Vagina (tissue), 2 donors: Measurements from ENCODE around the gene MTARC2.
"Not testable (repeated sequence)": the region's sequence is repeated elsewhere in the genome, so short reads cannot be mapped to it uniquely, and the experiment has no call there.

Source experiments
- POLR2A ChIP-seq, 2 donors: fragments of 450-650 bp; IDR thresholded peaks; one replicate each; pipeline ENCODE4 v1.6.1; 2017; ENCODE audit warnings: antibody characterized with exemption in 2 of 2, mild to moderate bottlenecking in 2 of 2, moderate library complexity in 2 of 2
- TF ChIP-seq, protein P1 (sequence below), 3 experiments: fragments of 450-650 bp in 2 of 3; fragments of 200-600 bp in 1 of 3; sonication (generic) in 1 of 3; IDR thresholded peaks; one replicate each; pipeline ENCODE4 v1.5.1; 2017 to 2019; ENCODE audit warnings: antibody characterized with exemption in 3 of 3, mild to moderate bottlenecking in 2 of 3, moderate library complexity in 2 of 3

DNA sequence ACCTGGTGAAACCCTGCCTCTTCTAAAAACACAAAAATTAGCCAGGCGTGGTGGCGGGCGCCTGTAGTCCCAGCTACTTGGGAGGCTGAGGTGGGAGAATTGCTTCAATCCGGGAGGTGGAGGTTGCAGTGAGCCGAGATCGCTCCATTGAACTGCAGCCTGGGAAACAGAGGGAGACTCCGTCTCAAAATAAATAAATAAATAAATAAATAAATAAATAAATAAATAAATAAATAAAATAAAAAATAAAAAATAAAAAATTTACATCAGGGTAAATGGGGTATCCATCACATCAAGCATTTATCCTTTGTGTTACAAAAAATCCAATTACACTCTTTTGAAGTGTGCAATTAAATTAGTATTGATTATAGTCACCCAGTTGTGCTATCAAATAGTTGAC, 11.8 kb upstream of the MTARC2 start:
- TF ChIP-seq POLR2A (IDR thresholded peaks at IDR 0.05) = not testable (repeated sequence)
- TF ChIP-seq, protein P1, sequence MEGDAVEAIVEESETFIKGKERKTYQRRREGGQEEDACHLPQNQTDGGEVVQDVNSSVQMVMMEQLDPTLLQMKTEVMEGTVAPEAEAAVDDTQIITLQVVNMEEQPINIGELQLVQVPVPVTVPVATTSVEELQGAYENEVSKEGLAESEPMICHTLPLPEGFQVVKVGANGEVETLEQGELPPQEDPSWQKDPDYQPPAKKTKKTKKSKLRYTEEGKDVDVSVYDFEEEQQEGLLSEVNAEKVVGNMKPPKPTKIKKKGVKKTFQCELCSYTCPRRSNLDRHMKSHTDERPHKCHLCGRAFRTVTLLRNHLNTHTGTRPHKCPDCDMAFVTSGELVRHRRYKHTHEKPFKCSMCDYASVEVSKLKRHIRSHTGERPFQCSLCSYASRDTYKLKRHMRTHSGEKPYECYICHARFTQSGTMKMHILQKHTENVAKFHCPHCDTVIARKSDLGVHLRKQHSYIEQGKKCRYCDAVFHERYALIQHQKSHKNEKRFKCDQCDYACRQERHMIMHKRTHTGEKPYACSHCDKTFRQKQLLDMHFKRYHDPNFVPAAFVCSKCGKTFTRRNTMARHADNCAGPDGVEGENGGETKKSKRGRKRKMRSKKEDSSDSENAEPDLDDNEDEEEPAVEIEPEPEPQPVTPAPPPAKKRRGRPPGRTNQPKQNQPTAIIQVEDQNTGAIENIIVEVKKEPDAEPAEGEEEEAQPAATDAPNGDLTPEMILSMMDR (IDR thresholded peaks at IDR 0.05) = not testable (repeated sequence)
